Astrocyte of the cerebellum (primary cell): ENCODE results near the gene POU2F2.

ENCODE experiments used
- DNase-seq: peaks from one replicate; pipeline ENCODE4 v3.0.0-alpha.2; 2011; ENCODE audit warnings: low read depth
- H3K4me3 ChIP-seq: 2 replicates; pipeline ENCODE4 v1.5.1; 2011; ENCODE audit warnings: mild to moderate bottlenecking, low read depth, low read length, moderate library complexity
- CTCF ChIP-seq: IDR thresholded peaks from 2 replicates; pipeline ENCODE4 v1.5.1; 2012; ENCODE audit warnings: low read length, low read depth, moderate library complexity, mild to moderate bottlenecking; ENCODE audit errors: missing control alignments
- in situ Hi-C: cut with HindIII; loops from 2 replicates; pipeline ENCODE4 v1.10.0; 2017; ENCODE audit warnings: low sequenced_read_pairs

POU2F2 gene

GRCh38 chr19:42174958-42175734, 42.9 kb upstream of the POU2F2 start:
- TF ChIP-seq CTCF, result no peak
- H3K4me3 ChIP-seq, result no peak overlapping the region
- DNase-seq, result no peak
- in situ Hi-C loops, result no loop called here

- no peak overlapping the region for H3K4me3 ChIP-seq
- DNase-seq, result no peak
- TF ChIP-seq CTCF, result no peak
- in situ Hi-C loops, result no loop called here
Measured at GRCh38 chr19:42174188-42174587, 41.9 kb upstream of the POU2F2 start.

- in situ Hi-C loops, result no loop called here
- TF ChIP-seq CTCF, result no peak
- DNase-seq, result no peak
- no peak overlapping the region for H3K4me3 ChIP-seq
Measured at GRCh38 chr19:42173695-42174094, 41.4 kb upstream of the POU2F2 start.

GRCh38 chr19:42172261-42172660, 40.0 kb upstream of the POU2F2 start:
- no peak overlapping the region for H3K4me3 ChIP-seq
- no peak for DNase-seq
- TF ChIP-seq CTCF, result no peak
- in situ Hi-C loops, result no loop called here

- in situ Hi-C loops, result no loop called here
- H3K4me3 ChIP-seq, result no peak overlapping the region
- DNase-seq, result no peak
- no peak for TF ChIP-seq CTCF
Measured at GRCh38 chr19:42170715-42171114, 38.5 kb upstream of the POU2F2 start.

GRCh38 chr19:42169486-42170413, 37.5 kb upstream of the POU2F2 start:
- no peak for DNase-seq
- TF ChIP-seq CTCF, result no peak
- in situ Hi-C loops, result no loop called here
- no peak overlapping the region for H3K4me3 ChIP-seq
